Stimulated activated CD4-positive, alpha-beta T cell treated with anti-CD3 and anti-CD28 coated beads, Interleukin-1b, Interleukin-23, amount 100 ng/mL, for 48 hours (primary cell): ENCODE measurements around the gene COX6A1.

Experiments used
- DNase-seq: peaks from one replicate; pipeline ENCODE4 v3.0.0-alpha.2; 2020

Gene COX6A1

GRCh38 chr12:120437735-120438494 lies at the start of gene COX6A1:
Gene COX6A1, plus strand, starts transcription at chr12:120438113. Its CDS starts 14 bp downstream, at chr12:120438127.
- DNase-seq: peak; percentile 99

- no peak for DNase-seq
Measured at GRCh38 chr12:120388691-120389481, 49.0 kb upstream of the COX6A1 start.

- DNase-seq: no peak
Measured at GRCh38 chr12:120390540-120391120, 47.3 kb upstream of the COX6A1 start.

- DNase-seq: no peak
Measured at GRCh38 chr12:120394483-120395367, 43.2 kb upstream of the COX6A1 start.

- no peak for DNase-seq
Measured at GRCh38 chr12:120397824-120398540, 39.9 kb upstream of the COX6A1 start.

- DNase-seq: peak; percentile 3
Measured at GRCh38 chr12:120399531-120399930, 38.4 kb upstream of the COX6A1 start.

GRCh38 chr12:120402217-120402616 lies 35.7 kb upstream of the COX6A1 start:
- DNase-seq: no peak

- no peak for DNase-seq
Measured at GRCh38 chr12:120403869-120404268, 34.0 kb upstream of the COX6A1 start.

GRCh38 chr12:120404271-120404670 lies 33.6 kb upstream of the COX6A1 start:
- DNase-seq: no peak

- DNase-seq: no peak
Measured at GRCh38 chr12:120406069-120406468, 31.8 kb upstream of the COX6A1 start.

GRCh38 chr12:120406553-120406952 lies 31.4 kb upstream of the COX6A1 start:
- no peak for DNase-seq

GRCh38 chr12:120408771-120409170 lies 29.1 kb upstream of the COX6A1 start:
- no peak for DNase-seq

- no peak for DNase-seq
Measured at GRCh38 chr12:120412421-120412820, 25.5 kb upstream of the COX6A1 start.

GRCh38 chr12:120413901-120414695 lies 23.8 kb upstream of the COX6A1 start:
- no peak for DNase-seq

- no peak for DNase-seq
Measured at GRCh38 chr12:120416490-120417216, 21.3 kb upstream of the COX6A1 start.

- no peak for DNase-seq
Measured at GRCh38 chr12:120417917-120418580, 19.9 kb upstream of the COX6A1 start.

GRCh38 chr12:120421701-120422100 lies 16.2 kb upstream of the COX6A1 start:
- DNase-seq: no peak

- no peak for DNase-seq
Measured at GRCh38 chr12:120422892-120423456, 14.9 kb upstream of the COX6A1 start.

- no peak for DNase-seq
Measured at GRCh38 chr12:120425797-120426196, 12.1 kb upstream of the COX6A1 start.
